NCI-H345 treated with DMSO at 0.1 percent for 48 hours (cell line): ENCODE measurements around the gene WIPI1.
A peak's percentile ranks its signal among the peaks of the same experiment; 100 is the strongest.
"Not testable (repeated sequence)": the region's sequence is repeated elsewhere in the genome, so short reads cannot be mapped to it uniquely, and the experiment has no call there.

Experiments
- DNase-seq: peaks from one replicate; lab custom pipeline; 2025; ENCODE audit not compliant: unreplicated experiment; lab: John Stamatoyannopoulos, UW

The WIPI1 gene

GRCh38 chr17:68457168-68457538 is at the start of gene WIPI1:
WIPI1 (minus strand) TSS chr17:68457496; CDS start chr17:68457421, 75 bp downstream.
- DNase-seq = peak; percentile 30

- no peak for DNase-seq
Measured at GRCh38 chr17:68505951-68506350, 48.7 kb upstream of the WIPI1 start.

- DNase-seq = no peak
Measured at GRCh38 chr17:68501074-68501473, 43.8 kb upstream of the WIPI1 start.

- DNase-seq = no peak
Measured at GRCh38 chr17:68499587-68499986, 42.3 kb upstream of the WIPI1 start.

GRCh38 chr17:68498479-68499326 is 41.4 kb upstream of the WIPI1 start:
- DNase-seq = no peak

GRCh38 chr17:68497885-68498319 is 40.6 kb upstream of the WIPI1 start:
- no peak for DNase-seq

GRCh38 chr17:68495081-68495480 is 37.8 kb upstream of the WIPI1 start:
- DNase-seq = no peak

- not testable (repeated sequence) for DNase-seq
Measured at GRCh38 chr17:68492394-68493054, 35.2 kb upstream of the WIPI1 start.

- no peak for DNase-seq
Measured at GRCh38 chr17:68491381-68492231, 34.3 kb upstream of the WIPI1 start.

GRCh38 chr17:68489919-68490318 is 32.6 kb upstream of the WIPI1 start:
- no peak for DNase-seq

- no peak for DNase-seq
Measured at GRCh38 chr17:68484458-68484857, 27.2 kb upstream of the WIPI1 start.

GRCh38 chr17:68482576-68483041 is 25.3 kb upstream of the WIPI1 start:
- DNase-seq = no peak

- no peak for DNase-seq
Measured at GRCh38 chr17:68480885-68481284, 23.6 kb upstream of the WIPI1 start.

GRCh38 chr17:68470961-68471360 is 13.7 kb upstream of the WIPI1 start:
- no peak for DNase-seq

GRCh38 chr17:68468788-68469187 is 11.5 kb upstream of the WIPI1 start:
- DNase-seq = no peak

- DNase-seq = no peak
Measured at GRCh38 chr17:68468334-68468733, 11.0 kb upstream of the WIPI1 start.

GRCh38 chr17:68463211-68464019 is 6.1 kb upstream of the WIPI1 start:
- no peak for DNase-seq

- DNase-seq = peak; percentile 81
Measured at GRCh38 chr17:68462381-68463210, 5.3 kb upstream of the WIPI1 start.

- no peak for DNase-seq
Measured at GRCh38 chr17:68461589-68461988, 4.3 kb upstream of the WIPI1 start.

- DNase-seq = no peak
Measured at GRCh38 chr17:68461122-68461539, 3.8 kb upstream of the WIPI1 start.
